Measurements from ENCODE around the gene PUS3.

The PUS3 gene

DNA sequence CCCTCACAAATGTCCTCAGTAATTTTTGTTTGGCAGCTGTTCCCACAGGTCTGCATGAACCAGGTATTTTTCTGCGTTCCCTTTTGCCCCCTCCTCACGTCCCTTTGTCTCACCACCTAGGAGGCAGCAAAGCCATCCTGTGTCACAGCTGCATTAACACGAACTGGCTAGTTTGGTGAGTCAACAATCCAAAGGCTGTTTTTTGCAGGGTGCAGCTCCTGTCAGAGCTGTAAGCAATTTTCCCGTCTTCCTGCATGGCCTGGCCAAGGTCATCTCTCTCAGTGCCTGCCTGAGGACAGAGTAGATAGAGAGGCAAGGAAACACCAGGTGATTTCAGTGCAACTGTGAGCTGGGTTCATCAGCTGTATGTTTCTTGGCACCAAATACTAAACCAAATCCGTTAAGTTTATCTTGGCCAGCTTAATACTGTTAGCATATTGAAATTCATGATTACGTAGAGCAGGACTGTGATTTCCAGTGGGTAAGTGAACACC, 22.3 kb upstream of the PUS3 start:
- no peak for DNase-seq (ENCODE audit: low read depth in 2 of 2)
- H3K4me3 ChIP-seq (replicated peaks in 1 of 2; ENCODE audit: low read depth in 2 of 2, low read length in 2 of 2) = no peak overlapping the region
- TF ChIP-seq, protein P1, sequence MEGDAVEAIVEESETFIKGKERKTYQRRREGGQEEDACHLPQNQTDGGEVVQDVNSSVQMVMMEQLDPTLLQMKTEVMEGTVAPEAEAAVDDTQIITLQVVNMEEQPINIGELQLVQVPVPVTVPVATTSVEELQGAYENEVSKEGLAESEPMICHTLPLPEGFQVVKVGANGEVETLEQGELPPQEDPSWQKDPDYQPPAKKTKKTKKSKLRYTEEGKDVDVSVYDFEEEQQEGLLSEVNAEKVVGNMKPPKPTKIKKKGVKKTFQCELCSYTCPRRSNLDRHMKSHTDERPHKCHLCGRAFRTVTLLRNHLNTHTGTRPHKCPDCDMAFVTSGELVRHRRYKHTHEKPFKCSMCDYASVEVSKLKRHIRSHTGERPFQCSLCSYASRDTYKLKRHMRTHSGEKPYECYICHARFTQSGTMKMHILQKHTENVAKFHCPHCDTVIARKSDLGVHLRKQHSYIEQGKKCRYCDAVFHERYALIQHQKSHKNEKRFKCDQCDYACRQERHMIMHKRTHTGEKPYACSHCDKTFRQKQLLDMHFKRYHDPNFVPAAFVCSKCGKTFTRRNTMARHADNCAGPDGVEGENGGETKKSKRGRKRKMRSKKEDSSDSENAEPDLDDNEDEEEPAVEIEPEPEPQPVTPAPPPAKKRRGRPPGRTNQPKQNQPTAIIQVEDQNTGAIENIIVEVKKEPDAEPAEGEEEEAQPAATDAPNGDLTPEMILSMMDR (IDR thresholded peaks at IDR 0.05; ENCODE audit: low read depth, low read length) = no peak

DNA sequence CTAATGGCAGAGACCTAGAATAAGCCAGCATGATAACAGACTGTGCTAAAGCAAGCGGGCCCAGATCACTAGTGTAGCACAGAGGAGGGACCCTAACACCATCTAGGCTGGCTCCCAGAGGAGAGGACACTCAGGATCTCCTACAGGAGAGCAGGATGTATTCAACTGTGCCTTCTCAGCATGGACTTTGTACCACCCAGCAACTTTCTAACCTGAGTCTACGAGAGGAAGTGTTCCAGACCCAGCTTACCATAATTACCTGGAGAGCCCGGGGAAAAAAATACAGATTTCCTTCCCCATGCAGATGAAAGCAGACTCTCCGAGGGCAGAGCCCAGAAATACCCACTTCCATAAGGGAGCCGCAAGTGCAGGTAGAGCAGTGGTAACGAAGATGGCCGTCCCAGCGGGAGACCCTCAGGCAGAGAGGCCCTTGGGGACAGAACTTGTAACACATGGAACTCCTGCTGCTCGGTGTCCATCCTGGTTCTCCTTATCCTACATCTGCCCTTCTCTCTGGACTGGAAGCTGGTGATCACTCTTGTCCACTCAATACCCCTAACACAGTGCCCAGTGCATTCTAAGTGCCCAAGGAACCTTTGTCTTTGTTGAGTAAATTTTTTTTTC, 21.5 kb upstream of the PUS3 start:
- TF ChIP-seq, protein P1 (IDR thresholded peaks at IDR 0.05; ENCODE audit: low read depth, low read length) = no peak
- H3K4me3 ChIP-seq (replicated peaks in 1 of 2; ENCODE audit: low read depth in 2 of 2, low read length in 2 of 2) = no peak overlapping the region
- no peak for DNase-seq (ENCODE audit: low read depth in 2 of 2)

DNA sequence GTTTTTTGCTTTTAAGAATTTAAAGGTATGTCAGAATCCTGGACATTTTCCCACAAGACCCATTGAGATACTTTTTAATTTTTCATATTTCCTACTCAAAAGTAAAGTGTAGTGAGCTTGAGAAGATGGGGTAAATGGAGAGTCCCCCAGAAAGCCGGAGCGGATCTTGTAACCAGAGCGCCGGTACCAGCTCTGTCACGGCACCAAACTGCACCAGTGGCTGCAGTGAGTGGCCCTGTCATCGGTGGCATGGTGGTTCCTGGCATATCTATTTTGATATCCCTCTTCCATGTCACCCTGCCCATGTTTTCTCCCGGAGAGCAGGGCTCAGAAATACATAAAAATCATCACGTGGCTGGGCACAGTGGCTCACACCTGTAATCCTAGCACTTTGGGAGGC, 20.6 kb upstream of the PUS3 start:
- TF ChIP-seq, protein P1 (IDR thresholded peaks at IDR 0.05; ENCODE audit: low read depth, low read length) = no peak
- H3K4me3 ChIP-seq (replicated peaks in 1 of 2; ENCODE audit: low read depth in 2 of 2, low read length in 2 of 2) = no peak overlapping the region
- no peak for DNase-seq (ENCODE audit: low read depth in 2 of 2)

DNA sequence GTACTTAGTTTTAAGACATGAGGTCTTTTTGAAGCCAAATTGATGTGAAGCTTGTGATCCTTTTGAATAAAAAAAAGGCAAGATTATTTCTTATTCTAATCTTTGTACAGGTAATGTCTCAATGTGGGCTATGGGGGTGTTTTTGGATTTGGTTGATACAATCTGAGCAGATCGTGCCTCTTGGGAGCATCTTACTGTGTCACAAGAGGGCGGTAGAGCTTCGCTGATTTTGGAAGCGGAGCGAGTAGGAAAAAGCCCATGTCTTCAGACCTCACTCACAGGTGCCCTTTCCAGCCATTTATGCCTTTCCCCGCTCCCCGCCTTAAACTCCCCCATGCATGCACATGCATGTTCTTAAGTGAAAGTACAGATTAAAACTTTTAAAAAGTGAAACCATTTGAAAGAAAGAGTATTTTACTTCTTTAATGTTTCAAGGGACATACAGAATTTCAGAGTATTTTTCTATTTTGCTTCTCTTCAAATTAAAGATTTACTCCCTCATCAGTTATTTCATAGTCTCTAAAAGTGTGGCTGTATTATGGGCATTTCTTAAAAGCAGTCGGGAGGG, 20.1 kb upstream of the PUS3 start:
- H3K4me3 ChIP-seq (replicated peaks in 1 of 2; ENCODE audit: low read depth in 2 of 2, low read length in 2 of 2) = no peak overlapping the region
- DNase-seq (ENCODE audit: low read depth in 2 of 2) = peak; percentile 81
- TF ChIP-seq, protein P1 (IDR thresholded peaks at IDR 0.05; ENCODE audit: low read depth, low read length) = peak; percentile 78

DNA sequence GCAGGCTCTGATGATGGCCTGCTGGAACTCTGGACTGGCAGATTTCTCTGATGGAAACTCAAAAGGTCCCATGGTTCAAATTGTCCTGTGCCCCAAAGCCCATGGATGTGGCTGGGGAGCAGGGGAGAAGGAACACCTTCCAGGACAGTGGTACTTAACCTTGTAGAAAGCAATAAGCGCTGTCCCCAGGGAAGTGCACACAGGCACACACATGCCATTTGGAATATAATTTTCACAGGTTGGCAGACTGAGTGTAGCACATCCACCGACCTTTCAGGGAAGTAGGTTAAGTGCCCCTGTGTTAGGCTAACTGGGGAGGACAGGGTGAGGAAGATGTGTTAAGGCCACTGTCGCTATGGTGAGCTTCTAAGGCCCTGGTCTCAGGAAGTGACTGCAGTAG, 19.1 kb upstream of the PUS3 start:
- DNase-seq (ENCODE audit: low read depth in 2 of 2) = no peak
- H3K4me3 ChIP-seq (replicated peaks in 1 of 2; ENCODE audit: low read depth in 2 of 2, low read length in 2 of 2) = no peak overlapping the region
- TF ChIP-seq, protein P1 (IDR thresholded peaks at IDR 0.05; ENCODE audit: low read depth, low read length) = no peak

DNA sequence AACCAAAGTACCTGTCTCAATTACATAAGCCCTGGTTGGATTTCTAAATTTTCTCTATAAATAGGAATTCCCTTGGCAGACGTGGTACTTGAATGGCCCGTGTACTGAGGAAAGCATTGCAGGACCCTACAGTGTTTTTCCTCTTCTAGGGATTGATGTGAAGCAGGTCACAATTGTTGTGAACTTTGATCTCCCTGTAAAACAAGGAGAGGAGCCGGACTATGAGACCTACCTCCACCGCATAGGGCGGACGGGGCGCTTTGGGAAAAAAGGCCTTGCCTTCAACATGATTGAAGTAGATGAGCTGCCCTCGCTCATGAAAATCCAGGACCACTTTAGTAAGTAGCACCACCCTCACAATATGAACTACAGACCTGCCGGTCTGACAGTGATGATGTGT, 18.0 kb upstream of the PUS3 start:
- DNase-seq (ENCODE audit: low read depth in 2 of 2) = no peak
- H3K4me3 ChIP-seq (replicated peaks in 1 of 2; ENCODE audit: low read depth in 2 of 2, low read length in 2 of 2) = no peak overlapping the region
- TF ChIP-seq, protein P1 (IDR thresholded peaks at IDR 0.05; ENCODE audit: low read depth, low read length) = no peak
